HepG2 (cell line): ENCODE data around the gene PPRC1. TPM values are rescaled to one million over a fixed set of nuclear protein-coding genes. Genes with fewer than 3 reads are reported as not detected.

ENCODE experiments used
- FOXJ3 ChIP-seq: sonication (generic); formaldehyde crosslinking; IDR thresholded peaks from 2 replicates; pipeline ENCODE4 v1.4.0; 2020; ENCODE audit warnings: missing genetic modification reagents, mild to moderate bottlenecking, borderline replicate concordance
- FOXK2 ChIP-seq: fragments of 450-650 bp; IDR thresholded peaks from 2 replicates; pipeline ENCODE4 v1.6.1; 2016
- FOXO1 ChIP-seq: sonication (generic); formaldehyde crosslinking; IDR thresholded peaks from 2 replicates; pipeline ENCODE4 v1.4.0; 2020; ENCODE audit warnings: missing genetic modification reagents
- GATAD2A ChIP-seq: IDR thresholded peaks from 2 replicates; pipeline ENCODE4 v1.6.1; 2016
- HOXA3 ChIP-seq: sonication (generic); formaldehyde crosslinking; IDR thresholded peaks from 2 replicates; pipeline ENCODE4 v1.5.0; 2020; ENCODE audit warnings: missing genetic modification reagents
- KLF9 ChIP-seq: IDR thresholded peaks from 2 replicates; pipeline ENCODE4 v1.6.1; 2016; ENCODE audit warnings: low read depth
- NR2F6 ChIP-seq, 2 experiments: IDR thresholded peaks; 2 replicates each; pipeline ENCODE4 v1.6.1; 2016; ENCODE audit warnings: antibody characterized with exemption in 1 of 2, mild to moderate bottlenecking in 1 of 2
- PAXIP1 ChIP-seq: sonication (generic); formaldehyde crosslinking; conservative IDR thresholded peaks from 2 replicates; pipeline ENCODE4 v1.4.0; 2020; ENCODE audit warnings: mild to moderate bottlenecking, missing genetic modification reagents, moderate library complexity
- PBX3 ChIP-seq: sonication (generic); formaldehyde crosslinking; IDR thresholded peaks from 2 replicates; pipeline ENCODE4 v1.8.1; 2023; ENCODE audit warnings: missing genetic modification reagents, inconsistent platforms, borderline replicate concordance
- PHF21A ChIP-seq: sonication (generic); formaldehyde crosslinking; IDR thresholded peaks from 2 replicates; pipeline ENCODE4 v1.5.0; 2020; ENCODE audit warnings: mild to moderate bottlenecking, missing genetic modification reagents
- REXO4 ChIP-seq: sonication (generic); formaldehyde crosslinking; IDR thresholded peaks from 2 replicates; pipeline ENCODE4 v1.8.0; 2022; ENCODE audit warnings: missing genetic modification reagents, mild to moderate bottlenecking, borderline replicate concordance
- SIX1 ChIP-seq: sonication (generic); formaldehyde crosslinking; IDR thresholded peaks from 2 replicates; pipeline ENCODE4 v1.4.0; 2020; ENCODE audit warnings: missing genetic modification reagents, borderline replicate concordance
- SMAD3 ChIP-seq: sonication (generic); formaldehyde crosslinking; IDR thresholded peaks from 2 replicates; pipeline ENCODE4 v1.4.0; 2020; ENCODE audit warnings: missing genetic modification reagents
- SMARCC2 ChIP-seq: fragments of 450-650 bp; IDR thresholded peaks from 2 replicates; pipeline ENCODE4 v1.6.1; 2017; ENCODE audit warnings: antibody characterized with exemption, mild to moderate bottlenecking
- SNAPC2 ChIP-seq: sonication (generic); formaldehyde crosslinking; IDR thresholded peaks from 2 replicates; pipeline ENCODE4 v1.8.1; 2022; ENCODE audit warnings: mild to moderate bottlenecking, missing genetic modification reagents
- SP4 ChIP-seq: sonication (generic); formaldehyde crosslinking; IDR thresholded peaks from 2 replicates; pipeline ENCODE4 v1.8.1; 2023; ENCODE audit warnings: mild to moderate bottlenecking, missing genetic modification reagents
- TCF7L2 ChIP-seq: IDR thresholded peaks from 2 replicates; pipeline ENCODE4 v1.6.1; 2011; ENCODE audit warnings: mild to moderate bottlenecking, low read depth, low read length, moderate library complexity
- THAP9 ChIP-seq: sonication (generic); formaldehyde crosslinking; IDR thresholded peaks from 2 replicates; pipeline ENCODE4; 2020; ENCODE audit warnings: missing genetic modification reagents, mild to moderate bottlenecking, borderline replicate concordance
- ZMAT5 ChIP-seq: sonication (generic); formaldehyde crosslinking; IDR thresholded peaks from 2 replicates; pipeline ENCODE4 v1.5.0; 2020; ENCODE audit warnings: mild to moderate bottlenecking, low read depth, missing genetic modification reagents, borderline replicate concordance
- ZNF124 ChIP-seq: sonication (generic); formaldehyde crosslinking; IDR thresholded peaks from 2 replicates; pipeline ENCODE4 v1.4.0; 2020; ENCODE audit warnings: missing genetic modification reagents
- ZNF557 ChIP-seq: sonication (generic); formaldehyde crosslinking; IDR thresholded peaks from 2 replicates; pipeline ENCODE4 v1.4.0; 2020; ENCODE audit warnings: missing genetic modification reagents
- ZNF567 ChIP-seq: sonication (generic); formaldehyde crosslinking; IDR thresholded peaks from 2 replicates; pipeline ENCODE4 v1.8.1; 2023; ENCODE audit warnings: mild to moderate bottlenecking, missing genetic modification reagents, borderline replicate concordance
- polyA plus RNA-seq, 8 experiments: library from polyadenylated mRNA; depleted of rRNA in 3 of 8; stranded (reverse) in 7 of 8; unstranded in 1 of 8; fragments of >200 nt; fragmentation: Illumina TruSeq in 4 of 8; extraction: Trizol in 4 of 8; gene quantifications; 2 replicates each; pipeline versions ENCODE4 v1.2.1 to v1.2.3, GENCODE V29; 2011 to 2016; ENCODE audit warnings: low read depth in 4 of 8, missing spikeins in 1 of 8, mixed read lengths in 1 of 8; ENCODE audit not compliant: insufficient read depth in 1 of 8
- total RNA-seq, 5 experiments: library from RNA; depleted of rRNA; stranded (reverse); fragments of >200 nt; fragmentation: Illumina TruSeq; extraction: Trizol; gene quantifications; 2 replicates each; pipeline ENCODE4 v1.2.3, GENCODE V29; 2016; ENCODE audit warnings: low read depth in 1 of 5

Gene PPRC1
- total and polyA plus RNA-seq, 2 of the 13 experiments (the other 11 are each of a cell fraction or from before 2014, with no cell fraction given): 18.7 to 24.2 TPM

- TF ChIP-seq SIX1: no peak
- TF ChIP-seq TCF7L2: no peak
- no peak for TF ChIP-seq SMARCC2
- TF ChIP-seq ZNF124 (CRISPR knock-in tag): no peak
- no peak for TF ChIP-seq FOXJ3 (CRISPR knock-in tag)
- TF ChIP-seq SP4 (CRISPR knock-in tag): 0 out of 2 replicates have a peak, but pooled peaks have one; percentile 9
- no peak for TF ChIP-seq REXO4
- peak; percentile 73; the same call in 1 of the 2 replicates for TF ChIP-seq PAXIP1 (CRISPR knock-in tag)
- TF ChIP-seq ZNF557 (CRISPR knock-in tag): no peak
- no peak for TF ChIP-seq ZMAT5 (CRISPR knock-in tag)
- TF ChIP-seq HOXA3: no peak; the same call in 1 of the 2 replicates
- no peak for TF ChIP-seq ZNF567 (CRISPR knock-in tag)
- peak; percentile 62; the same call in 1 of the 2 replicates for TF ChIP-seq SNAPC2 (CRISPR knock-in tag)
- TF ChIP-seq KLF9 (CRISPR knock-in tag): no peak
- no peak for TF ChIP-seq GATAD2A (CRISPR knock-in tag)
- TF ChIP-seq FOXK2: no peak
- TF ChIP-seq PBX3 (CRISPR knock-in tag): no peak
- TF ChIP-seq THAP9 (CRISPR knock-in tag): 0 out of 2 replicates have a peak, but pooled peaks have one; percentile 63
- TF ChIP-seq SMAD3 (CRISPR knock-in tag): 0 out of 2 replicates have a peak, but pooled peaks have one; percentile 67
- no peak for TF ChIP-seq FOXO1 (CRISPR knock-in tag)
- TF ChIP-seq PHF21A (CRISPR knock-in tag): 0 out of 2 replicates have a peak, but pooled peaks have one; percentile 38
- TF ChIP-seq NR2F6 (IDR thresholded peaks at IDR 0.05): peak; percentile 20; the same call in 1 of the 2 replicates
- TF ChIP-seq NR2F6 (CRISPR knock-in tag; IDR thresholded peaks at IDR 0.05): peak; percentile 62; the same call in 1 of the 2 replicates
Measured at GRCh38 chr10:102117391-102118159, 15.3 kb upstream of the PPRC1 start (continued).
